Activated naive CD8-positive, alpha-beta T cell treated with anti-CD3 and anti-CD28 coated beads, Interleukin-2, amount 10 ng/mL, durations not matched to agents 7 days and 5 days (primary cell): Measurements from ENCODE around the gene JMJD6. TPM values are rescaled to one million over a fixed set of nuclear protein-coding genes. Genes with fewer than 3 reads are reported as not detected.
"Not testable (repeated sequence)": the region's sequence is repeated elsewhere in the genome, so short reads cannot be mapped to it uniquely, and the experiment has no call there.

ENCODE experiments used
- ATAC-seq: fragments of 150-1000 bp; cut with Tn5 transposase; one replicate; pipeline ENCODE4 v1.10.0; 2021; ENCODE audit warnings: low read depth, moderate library complexity
- POLR2A ChIA-PET: fragments of 350-600 bp; sonication (Branson Sonifier 250); formaldehyde crosslinking; loops from one replicate; lab custom pipeline; 2021; ENCODE audit warnings: antibody characterized with exemption; lab: Charles Lee
- DNase-seq: peaks from one replicate; pipeline ENCODE4 v3.0.0; 2021
- H3K27ac Mint-ChIP-seq: one replicate; pipeline ENCODE4 v1.8.0; 2022; ENCODE audit warnings: mild to moderate bottlenecking, mixed read lengths
- H3K27me3 Mint-ChIP-seq: one replicate; pipeline ENCODE4 v1.8.0; 2022; ENCODE audit warnings: mild to moderate bottlenecking, moderate library complexity, mixed read lengths
- H3K36me3 Mint-ChIP-seq: one replicate; pipeline ENCODE4 v1.8.0; 2021; ENCODE audit warnings: mild to moderate bottlenecking, mixed read lengths
- H3K4me1 Mint-ChIP-seq: one replicate; pipeline ENCODE4 v1.8.0; 2021; ENCODE audit warnings: mixed read lengths
- H3K4me3 Mint-ChIP-seq: one replicate; pipeline ENCODE4 v1.8.0; 2022; ENCODE audit warnings: mild to moderate bottlenecking, moderate library complexity, mixed read lengths
- H3K9me3 Mint-ChIP-seq: one replicate; pipeline ENCODE4 v1.8.0; 2021; ENCODE audit warnings: mixed read lengths
- total RNA-seq, 2 experiments: library from RNA; stranded (reverse); gene quantifications; one replicate each; pipeline ENCODE4 v1.2.3, GENCODE V29; 2021

Gene JMJD6
- total RNA-seq, 2 experiments from 2014 or later: 55.0 to 58.9 TPM

DNA sequence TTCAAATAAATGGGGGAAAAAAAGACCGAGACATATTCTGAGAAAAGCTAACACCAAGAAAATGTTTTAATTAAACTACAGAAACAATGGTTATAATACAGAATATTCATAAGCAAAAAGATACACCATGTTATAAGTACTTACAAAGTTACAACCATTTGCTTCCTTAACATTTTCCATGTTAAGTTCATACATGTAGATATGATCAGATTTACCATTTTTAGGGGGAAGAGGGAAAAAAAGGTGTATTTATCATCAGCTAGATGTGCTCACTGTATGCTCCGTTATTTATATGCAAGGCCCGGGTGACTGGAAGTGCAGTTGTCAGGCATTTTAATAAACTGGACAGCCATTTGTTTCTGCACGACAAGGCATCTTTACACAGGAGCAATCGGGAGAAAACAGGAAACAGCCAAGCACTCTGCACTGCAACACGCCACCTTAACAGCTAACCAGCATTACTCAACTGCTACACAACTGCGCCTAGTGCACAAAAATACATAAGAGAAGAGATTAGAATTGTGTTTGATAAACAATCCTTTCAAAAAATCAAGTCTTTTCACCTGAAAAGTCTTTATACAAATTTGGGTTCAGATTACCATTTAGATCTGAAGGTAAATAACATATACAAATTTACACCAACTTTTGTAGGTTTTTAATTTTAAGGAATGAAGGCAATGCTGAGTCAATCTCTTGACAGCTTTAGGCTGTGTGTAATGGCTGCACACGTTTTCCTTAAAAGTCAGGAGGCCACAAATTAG, 7.9 kb upstream of the JMJD6 start:
- Mint-ChIP-seq H3K9me3 (no peaks in the 10 kb centered on the region), H3K27me3 (no peaks in the 10 kb centered on the region), H3K4me3 (peak overlapping the region; percentile 99), H3K4me1 (peaks cover 43% of the 10 kb centered on the region), H3K36me3 (peaks cover 41% of the 10 kb centered on the region), H3K27ac (peak overlapping the region; percentile 98)
- POLR2A ChIA-PET: interaction anchor here (0.9 to 5.2 kb wide), 6 partner anchors 8 to 1400 kb away, joined by 3 to 100 read pairs (median 6); partner anchors contain the start of genes JMJD6 and METTL23
- ATAC-seq: no peak
- no peak for DNase-seq

- no peak for DNase-seq
- H3K27me3 Mint-ChIP-seq: no peaks in the 10 kb centered on the region
- ATAC-seq: no peak
- H3K9me3 Mint-ChIP-seq: no peaks in the 10 kb centered on the region
- POLR2A ChIA-PET: interaction anchor here (0.7 to 4.9 kb wide), 4 partner anchors 17 to 1401 kb away, joined by 3 to 30 read pairs (median 4); no protein-coding TSS in a partner anchor
- peak overlapping the region; percentile 98 for H3K27ac Mint-ChIP-seq
- H3K4me1 Mint-ChIP-seq: peaks cover 39% of the 10 kb centered on the region
- H3K4me3 Mint-ChIP-seq: peak overlapping the region; percentile 99
- peaks cover 43% of the 10 kb centered on the region for H3K36me3 Mint-ChIP-seq
Measured at GRCh38 chr17:76733618-76733957, 7.2 kb upstream of the JMJD6 start.

- DNase-seq (no peak), ATAC-seq (no peak)
- POLR2A ChIA-PET: interaction anchor here (0.7 to 1.3 kb wide), 4 partner anchors 17 to 46 kb away, joined by 3 to 5 read pairs (median 4); no protein-coding TSS in a partner anchor
- Mint-ChIP-seq H3K27me3 (no peaks in the 10 kb centered on the region), H3K4me3 (peak overlapping the region; percentile 99), H3K9me3 (no peaks in the 10 kb centered on the region), H3K27ac (peak overlapping the region; percentile 40), H3K4me1 (peaks cover 37% of the 10 kb centered on the region), H3K36me3 (peaks cover 43% of the 10 kb centered on the region)
Measured at GRCh38 chr17:76732734-76733617, 6.6 kb upstream of the JMJD6 start.

- not testable (repeated sequence) for ATAC-seq, H3K9me3 Mint-ChIP-seq
- H3K4me3 Mint-ChIP-seq: peak overlapping the region; percentile 99
Measured at GRCh38 chr17:76731800-76732733, 5.7 kb upstream of the JMJD6 start.

DNA sequence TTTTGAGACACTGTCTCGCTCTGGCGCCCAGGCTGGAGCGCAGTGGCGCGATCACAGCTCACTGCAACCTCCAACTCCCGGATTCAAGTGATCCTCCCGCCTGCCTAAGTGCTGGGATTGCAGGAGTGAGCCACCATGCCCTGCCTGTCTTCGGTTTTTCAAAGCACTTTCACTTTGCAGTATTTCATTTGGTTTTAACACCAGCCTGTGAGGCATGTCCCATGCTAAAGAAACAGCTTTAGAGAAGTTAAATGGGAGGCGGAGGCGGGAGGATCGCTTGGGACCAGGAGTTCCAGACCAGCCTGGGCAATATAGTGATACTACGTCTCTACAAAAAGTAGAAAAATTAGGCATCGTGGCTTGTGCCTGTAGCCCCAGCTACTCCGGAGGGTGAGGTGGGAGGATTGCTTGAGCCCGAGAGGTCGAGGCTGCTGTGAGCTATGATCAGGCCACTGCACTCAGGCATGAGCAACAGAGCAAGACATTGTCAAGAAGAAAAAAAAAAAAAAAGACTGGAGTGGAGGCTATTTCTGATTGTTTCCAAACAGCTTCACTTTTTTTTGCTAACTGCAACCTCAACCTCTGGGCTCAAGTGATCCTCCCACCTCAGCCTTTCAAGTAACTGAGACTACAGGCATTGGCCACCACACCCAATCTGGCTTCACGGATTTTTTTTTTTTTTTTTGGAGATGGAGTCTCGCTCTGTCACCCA, 1.5 kb upstream of the JMJD6 start:
- Mint-ChIP-seq H3K9me3 (no peaks in the 10 kb centered on the region), H3K27me3 (no peaks in the 10 kb centered on the region), H3K4me3 (peak overlapping the region; percentile 99), H3K4me1 (peaks cover 41% of the 10 kb centered on the region), H3K36me3 (peaks cover 40% of the 10 kb centered on the region), H3K27ac (peak overlapping the region; percentile 99)
- ATAC-seq: no peak
- POLR2A ChIA-PET: interaction anchor here (0.6 to 5.6 kb wide), 18 partner anchors 9 to 1604 kb away, joined by 3 to 100 read pairs (median 6); partner anchors contain the start of genes MFSD11 and SRSF2
- no peak for DNase-seq

More at GRCh38 chr17:76731800-76732733, 5.7 kb upstream of the JMJD6 start:
- not testable (repeated sequence) for DNase-seq, H3K27me3 Mint-ChIP-seq
- peaks cover 48% of the 10 kb centered on the region for H3K36me3 Mint-ChIP-seq
- peaks cover 41% of the 10 kb centered on the region for H3K4me1 Mint-ChIP-seq
- POLR2A ChIA-PET: interaction anchor here (1.0 to 1.3 kb wide), 3 partner anchors 16 to 41 kb away, joined by 4 to 5 read pairs (median 4); no protein-coding TSS in a partner anchor
- peak overlapping the region; percentile 70 for H3K27ac Mint-ChIP-seq

DNA sequence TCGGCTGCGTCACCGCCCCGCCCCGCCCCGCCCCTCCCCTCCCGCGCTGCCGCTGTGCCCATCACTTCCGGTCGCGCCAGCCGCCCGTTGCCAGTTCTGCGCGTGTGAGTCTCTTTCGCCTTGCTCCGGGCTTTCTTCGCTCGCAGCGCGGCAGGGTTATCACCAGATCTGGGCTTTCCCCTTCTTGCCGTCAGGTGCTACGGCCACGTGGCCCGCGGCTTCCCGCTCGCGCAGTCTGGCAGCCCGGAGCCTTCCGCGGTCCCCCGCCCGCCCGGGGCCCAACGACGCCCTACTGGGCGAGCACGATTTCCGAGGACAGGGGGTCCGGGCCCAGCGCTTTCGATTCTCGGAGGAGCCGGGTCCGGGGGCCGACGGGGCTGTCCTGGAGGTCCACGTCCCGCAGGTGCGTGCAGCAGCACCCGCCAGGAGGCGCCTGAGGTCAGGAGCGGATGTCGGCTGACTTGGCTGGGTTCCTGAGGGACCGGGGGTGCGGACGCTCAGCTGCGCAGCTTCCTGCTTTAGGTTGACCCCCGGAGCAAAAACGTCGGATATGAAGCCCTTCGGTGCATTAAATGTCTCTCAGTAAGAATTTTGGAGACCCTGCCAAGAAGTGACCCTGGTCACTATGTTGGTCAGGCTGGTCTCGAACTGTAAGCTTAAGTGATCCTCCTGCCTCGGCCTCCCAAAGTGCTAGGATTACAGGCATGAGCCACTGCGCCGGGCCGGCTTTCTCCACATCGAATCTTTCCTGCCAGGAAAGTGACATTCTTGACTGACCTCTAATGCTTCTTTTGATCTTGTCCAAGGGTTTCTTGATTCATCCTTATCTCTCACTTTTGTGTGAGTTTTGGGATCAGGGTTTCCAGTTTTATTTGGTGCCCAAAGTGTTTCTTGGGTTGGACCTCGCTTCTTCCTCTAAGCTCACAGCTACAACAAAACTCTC, 641 bp upstream of the JMJD6 start, which contains the start of gene METTL23:
Gene METTL23 (plus strand): TSS at position 64 of the 943 bp plus-strand sequence. CDS start 2,872 bp downstream, outside the sequence.
- no peaks in the 10 kb centered on the region for H3K9me3 Mint-ChIP-seq
- peak within 1 kb of the TSS; percentile 99 for H3K27ac Mint-ChIP-seq
- H3K4me1 Mint-ChIP-seq: peaks cover 38% of the 10 kb centered on the region
- DNase-seq (peak; percentile 92), ATAC-seq (peak; percentile 48)
- POLR2A ChIA-PET: interaction anchor here (0.6 to 5.6 kb wide), 17 partner anchors 10 to 712 kb away, joined by 3 to 100 read pairs (median 7); partner anchors contain the start of genes MFSD11 and SRSF2
- H3K36me3 Mint-ChIP-seq: peaks cover 40% of the 10 kb centered on the region
- peak within 1 kb of the TSS; percentile 99 for H3K4me3 Mint-ChIP-seq
- H3K27me3 Mint-ChIP-seq: no peaks in the 10 kb centered on the region

GRCh38 chr17:76725580-76726230, 701 bp downstream of the JMJD6 start:
- no peaks in the 10 kb centered on the region for H3K27me3 Mint-ChIP-seq
- H3K9me3 Mint-ChIP-seq: no peaks in the 10 kb centered on the region
- peaks cover 40% of the 10 kb centered on the region for H3K4me1 Mint-ChIP-seq
- POLR2A ChIA-PET: interaction anchor here (1.0 to 5.6 kb wide), 9 partner anchors 9 to 169 kb away, joined by 3 to 100 read pairs (median 11); partner anchors contain the start of genes MFSD11 and SRSF2
- ATAC-seq (peak; percentile 25), DNase-seq (peak; percentile 82)
- H3K4me3 Mint-ChIP-seq: peak overlapping the region; percentile 99
- peak overlapping the region; percentile 95 for H3K27ac Mint-ChIP-seq
- H3K36me3 Mint-ChIP-seq: peaks cover 43% of the 10 kb centered on the region

GRCh38 chr17:76723812-76724211, 2.6 kb downstream of the JMJD6 start:
- Mint-ChIP-seq H3K27ac (no peak overlapping the region), H3K9me3 (no peaks in the 10 kb centered on the region), H3K4me1 (peaks cover 35% of the 10 kb centered on the region), H3K4me3 (peak overlapping the region; percentile 99), H3K27me3 (no peaks in the 10 kb centered on the region), H3K36me3 (peaks cover 46% of the 10 kb centered on the region)
- ATAC-seq (no peak), DNase-seq (no peak)
- POLR2A ChIA-PET: interaction anchor here (4.9 kb wide), 1 partner anchor 13 kb away, joined by 100 read pairs; the partner anchor contains the start of genes MFSD11 and SRSF2

DNA sequence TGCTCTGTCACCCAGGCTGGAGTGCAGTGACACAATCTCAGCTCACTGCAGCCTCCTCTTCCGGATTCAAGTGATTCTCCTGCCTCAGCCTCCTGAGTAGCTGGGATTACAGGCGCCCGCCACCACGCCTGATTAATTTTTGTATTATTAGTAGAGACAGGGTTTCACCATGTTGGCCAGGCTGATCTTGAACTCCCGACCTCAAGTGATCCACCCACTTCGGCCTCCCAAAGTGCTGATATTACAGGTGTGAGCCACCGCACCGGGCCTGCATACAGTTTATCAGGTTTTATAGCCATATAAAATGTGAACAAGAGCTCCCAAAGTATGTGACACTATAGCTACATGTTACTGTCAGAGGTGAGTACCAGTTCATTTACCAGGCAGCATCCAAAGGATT, 3.4 kb downstream of the JMJD6 start:
- peaks cover 37% of the 10 kb centered on the region for H3K4me1 Mint-ChIP-seq
- H3K27me3 Mint-ChIP-seq, H3K9me3 Mint-ChIP-seq, ATAC-seq, H3K27ac Mint-ChIP-seq, DNase-seq: not testable (repeated sequence)
- H3K4me3 Mint-ChIP-seq: peak overlapping the region; percentile 48
- POLR2A ChIA-PET: interaction anchor here (0.6 kb wide), 1 partner anchor 13 kb away, joined by 10 read pairs; no protein-coding TSS in a partner anchor
- peaks cover 49% of the 10 kb centered on the region for H3K36me3 Mint-ChIP-seq

DNA sequence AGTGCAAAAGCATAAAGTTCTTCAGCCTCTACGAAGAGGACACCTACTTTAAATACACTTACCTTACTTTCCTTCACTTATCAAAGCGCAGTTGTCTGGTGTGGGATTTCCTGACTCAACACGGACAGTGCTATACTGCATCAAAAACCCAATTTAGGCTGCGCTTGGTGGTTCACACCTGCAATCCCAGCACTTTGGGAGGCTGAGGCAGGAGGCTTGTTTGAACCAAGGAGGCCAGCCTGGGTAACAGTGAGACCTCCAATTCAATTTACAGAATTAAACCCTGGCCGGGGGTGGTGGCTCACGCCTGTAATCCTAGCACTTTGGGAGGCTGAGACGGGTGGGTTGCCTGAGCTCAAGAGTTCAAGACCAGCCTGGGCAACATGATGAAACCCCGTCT, 4.1 kb downstream of the JMJD6 start:
- DNase-seq (no peak), ATAC-seq (no peak)
- POLR2A ChIA-PET: no interaction called here
- Mint-ChIP-seq H3K4me3 (no peak overlapping the region), H3K4me1 (peaks cover 35% of the 10 kb centered on the region), H3K27me3 (no peaks in the 10 kb centered on the region), H3K27ac (peak overlapping the region; percentile 34), H3K36me3 (peaks cover 44% of the 10 kb centered on the region), H3K9me3 (no peaks in the 10 kb centered on the region)
